H1 (cell line): ENCODE results near the gene SCP2.

ENCODE experiments used
- BCL11A ChIP-seq, 2 experiments: IDR thresholded peaks; one replicate each; pipeline ENCODE4 v1.6.1; 2011; ENCODE audit warnings: low read depth in 2 of 2, low read length in 2 of 2, mild to moderate bottlenecking in 2 of 2
- EZH2 ChIP-seq: fragments of 200-600 bp; sonication (generic); IDR thresholded peaks from 2 replicates; pipeline ENCODE4 v1.7.1; 2012; ENCODE audit warnings: low read depth, mild to moderate bottlenecking, moderate library complexity, low read length, inconsistent platforms; ENCODE audit not compliant: severe bottlenecking
- POLR2A ChIP-seq, 2 experiments: IDR thresholded peaks; 1 replicate in 1 of 2; 2 replicates in 1 of 2; pipeline ENCODE4 v1.6.1; 2011; ENCODE audit warnings: low read depth in 2 of 2, low read length in 2 of 2, mild to moderate bottlenecking in 2 of 2; ENCODE audit errors: control extremely low read depth in 1 of 2
- POLR2AphosphoS5 ChIP-seq: IDR thresholded peaks from 2 replicates; pipeline ENCODE4 v1.6.1; 2011; ENCODE audit warnings: low read depth, low read length
- RNF2 ChIP-seq: fragments of 200-900, 300-1000 bp; sonication (generic); IDR thresholded peaks from 2 replicates; pipeline ENCODE4 v1.7.1; 2016; ENCODE audit warnings: borderline replicate concordance, low read depth, mild to moderate bottlenecking, antibody characterized with exemption, low read length; ENCODE audit not compliant: poor library complexity, severe bottlenecking; ENCODE audit errors: missing control alignments
- SIN3A ChIP-seq, 2 experiments: IDR thresholded peaks in 1 of 2; conservative IDR thresholded peaks in 1 of 2; 2 replicates each; pipeline ENCODE4 v1.6.1; 2011 to 2012; ENCODE audit warnings: low read length in 2 of 2, improper control_type of control experiment in 1 of 2, low read depth in 1 of 2, mild to moderate bottlenecking in 1 of 2
- SUZ12 ChIP-seq: fragments of 200-600 bp; sonication (generic); IDR thresholded peaks from 2 replicates; pipeline ENCODE4 v1.6.1; 2012; ENCODE audit warnings: mild to moderate bottlenecking, inconsistent platforms, low read length, moderate library complexity, mixed read lengths
- TF ChIP-seq, protein P1 (sequence below), 3 experiments: IDR thresholded peaks; 1 replicate in 2 of 3; 2 replicates in 1 of 3; pipeline versions ENCODE4 v1.5.1 to v1.6.1; 2011; ENCODE audit warnings: low read length in 3 of 3, mild to moderate bottlenecking in 3 of 3, inconsistent platforms in 2 of 3, low read depth in 1 of 3, moderate library complexity in 1 of 3; ENCODE audit not compliant: insufficient read depth in 1 of 3; ENCODE audit errors: control extremely low read depth in 1 of 3
- TF ChIP-seq, protein P2 (sequence below): IDR thresholded peaks from 2 replicates; pipeline ENCODE4 v1.6.1; 2012; ENCODE audit warnings: low read length, inconsistent platforms

GRCh38 chr1:53025769-53026112 is 98.7 kb downstream of the SCP2 start:
- no peak for TF ChIP-seq SIN3A (conservative IDR thresholded peaks at IDR 0.05 in 1 of 2, IDR thresholded peaks at IDR 0.05 in 1 of 2; ENCODE audit: low read depth in 1 of 2, low read length in 2 of 2)
- no peak for TF ChIP-seq SUZ12
- TF ChIP-seq, protein P1, sequence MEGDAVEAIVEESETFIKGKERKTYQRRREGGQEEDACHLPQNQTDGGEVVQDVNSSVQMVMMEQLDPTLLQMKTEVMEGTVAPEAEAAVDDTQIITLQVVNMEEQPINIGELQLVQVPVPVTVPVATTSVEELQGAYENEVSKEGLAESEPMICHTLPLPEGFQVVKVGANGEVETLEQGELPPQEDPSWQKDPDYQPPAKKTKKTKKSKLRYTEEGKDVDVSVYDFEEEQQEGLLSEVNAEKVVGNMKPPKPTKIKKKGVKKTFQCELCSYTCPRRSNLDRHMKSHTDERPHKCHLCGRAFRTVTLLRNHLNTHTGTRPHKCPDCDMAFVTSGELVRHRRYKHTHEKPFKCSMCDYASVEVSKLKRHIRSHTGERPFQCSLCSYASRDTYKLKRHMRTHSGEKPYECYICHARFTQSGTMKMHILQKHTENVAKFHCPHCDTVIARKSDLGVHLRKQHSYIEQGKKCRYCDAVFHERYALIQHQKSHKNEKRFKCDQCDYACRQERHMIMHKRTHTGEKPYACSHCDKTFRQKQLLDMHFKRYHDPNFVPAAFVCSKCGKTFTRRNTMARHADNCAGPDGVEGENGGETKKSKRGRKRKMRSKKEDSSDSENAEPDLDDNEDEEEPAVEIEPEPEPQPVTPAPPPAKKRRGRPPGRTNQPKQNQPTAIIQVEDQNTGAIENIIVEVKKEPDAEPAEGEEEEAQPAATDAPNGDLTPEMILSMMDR (IDR thresholded peaks at IDR 0.05; ENCODE audit: control extremely low read depth in 1 of 3, insufficient read depth in 1 of 3, low read depth in 1 of 3, low read length in 3 of 3), result no peak
- no peak for TF ChIP-seq POLR2A (IDR thresholded peaks at IDR 0.05; ENCODE audit: control extremely low read depth in 1 of 2, low read depth in 2 of 2, low read length in 2 of 2)
- TF ChIP-seq, protein P2, sequence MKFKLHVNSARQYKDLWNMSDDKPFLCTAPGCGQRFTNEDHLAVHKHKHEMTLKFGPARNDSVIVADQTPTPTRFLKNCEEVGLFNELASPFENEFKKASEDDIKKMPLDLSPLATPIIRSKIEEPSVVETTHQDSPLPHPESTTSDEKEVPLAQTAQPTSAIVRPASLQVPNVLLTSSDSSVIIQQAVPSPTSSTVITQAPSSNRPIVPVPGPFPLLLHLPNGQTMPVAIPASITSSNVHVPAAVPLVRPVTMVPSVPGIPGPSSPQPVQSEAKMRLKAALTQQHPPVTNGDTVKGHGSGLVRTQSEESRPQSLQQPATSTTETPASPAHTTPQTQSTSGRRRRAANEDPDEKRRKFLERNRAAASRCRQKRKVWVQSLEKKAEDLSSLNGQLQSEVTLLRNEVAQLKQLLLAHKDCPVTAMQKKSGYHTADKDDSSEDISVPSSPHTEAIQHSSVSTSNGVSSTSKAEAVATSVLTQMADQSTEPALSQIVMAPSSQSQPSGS, result no peak
- TF ChIP-seq EZH2, result no peak
- no peak for TF ChIP-seq BCL11A (IDR thresholded peaks at IDR 0.05; ENCODE audit: low read depth in 2 of 2, low read length in 2 of 2)
- no peak for TF ChIP-seq RNF2
- TF ChIP-seq POLR2AphosphoS5, result no peak
